PC-3 (cell line): Measurements from ENCODE around the gene EOGT. TPM values are rescaled to one million over a fixed set of nuclear protein-coding genes. Genes with fewer than 3 reads are reported as not detected.

Source experiments
- ATAC-seq: fragments of 200-7000 bp; cut with Tn5 transposase; 2 replicates; pipeline ENCODE4 v1.9.1; 2020; ENCODE audit warnings: mild to moderate bottlenecking, moderate library complexity
- BruUV-seq: library from RNA; stranded (reverse); fragments of 400-500 nt; replicated peaks from 2 replicates; lab custom pipeline; 2021; lab: Mats Ljungman, UMichigan
- CTCF ChIA-PET: fragments of 300-600 bp; sonication (Branson Sonifier 250); formaldehyde crosslinking; loops from one replicate; lab custom pipeline; 2022; ENCODE audit warnings: antibody characterized with exemption; lab: Charles Lee
- POLR2A ChIA-PET: fragments of 300-600 bp; sonication (Branson Sonifier 250); formaldehyde crosslinking; loops from one replicate; lab custom pipeline; 2022; ENCODE audit warnings: antibody characterized with exemption; ENCODE audit not compliant: unreplicated experiment; lab: Charles Lee
- DNase-seq: peaks from one replicate; pipeline ENCODE4 v3.0.0-alpha.2; 2015
- H2AFZ ChIP-seq: fragments of 300-600 bp; sonication (generic); 2 replicates; pipeline ENCODE4 v1.6.0; 2016; ENCODE audit warnings: antibody characterized with exemption, low read length
- H3F3A ChIP-seq: fragments of 300-600 bp; sonication (generic); one replicate; pipeline ENCODE4 v1.6.0; 2017; ENCODE audit warnings: antibody characterized with exemption, low read length, control low read depth, mild to moderate bottlenecking; ENCODE audit not compliant: unreplicated experiment
- H3K27ac ChIP-seq: fragments of 300-600 bp; sonication (generic); 2 replicates; pipeline ENCODE4 v1.5.1; 2016; ENCODE audit warnings: mild to moderate bottlenecking, low read length
- H3K27me3 ChIP-seq: fragments of 300-600 bp; sonication (generic); 2 replicates; pipeline ENCODE4 v1.6.1; 2016; ENCODE audit warnings: low read length, mixed read lengths
- H3K36me3 ChIP-seq: fragments of 300-600 bp; sonication (generic); 2 replicates; pipeline ENCODE4 v1.6.1; 2016; ENCODE audit warnings: low read depth, mixed run types, low read length, mixed read lengths
- H3K4me1 ChIP-seq: fragments of 300-600 bp; sonication (generic); 2 replicates; pipeline ENCODE4 v1.5.1; 2016; ENCODE audit warnings: low read length; ENCODE audit not compliant: insufficient read depth
- H3K4me2 ChIP-seq: fragments of 300-600 bp; sonication (generic); 2 replicates; pipeline ENCODE4 v1.6.0; 2016; ENCODE audit warnings: low read length
- H3K4me3 ChIP-seq: fragments of 300-600 bp; sonication (generic); 2 replicates; pipeline ENCODE4 v1.5.1; 2016; ENCODE audit warnings: mild to moderate bottlenecking, low read length, mixed read lengths
- H3K79me2 ChIP-seq: fragments of 300-600 bp; sonication (generic); 2 replicates; pipeline ENCODE4 v1.6.1; 2017; ENCODE audit warnings: low read length, mixed read lengths
- H3K9ac ChIP-seq: fragments of 300-600 bp; sonication (generic); 2 replicates; pipeline ENCODE4 v1.6.0; 2016; ENCODE audit warnings: mild to moderate bottlenecking, low read length
- H3K9me2 ChIP-seq: fragments of 300-600 bp; sonication (generic); replicated peaks from 2 replicates; pipeline ENCODE4 v1.6.1; 2016; ENCODE audit warnings: mixed run types, low read length, mixed read lengths
- H3K9me3 ChIP-seq: fragments of 300-600 bp; sonication (generic); 2 replicates; pipeline ENCODE4 v1.6.1; 2016; ENCODE audit warnings: low read length, mixed read lengths
- H4K20me1 ChIP-seq: fragments of 300-600 bp; sonication (generic); 2 replicates; pipeline ENCODE4 v1.6.1; 2016; ENCODE audit warnings: low read length, mixed read lengths
- EZH2 ChIP-seq: fragments of 300-600 bp; sonication (generic); IDR thresholded peaks from one replicate; pipeline ENCODE4 v1.6.1; 2017; ENCODE audit warnings: antibody characterized with exemption, mild to moderate bottlenecking, low read length; ENCODE audit not compliant: unreplicated experiment
- EZH2phosphoT487 ChIP-seq: fragments of 300-600 bp; sonication (generic); IDR thresholded peaks from 2 replicates; pipeline ENCODE4 v1.6.1; 2018; ENCODE audit warnings: mild to moderate bottlenecking, antibody characterized with exemption, low read length, borderline replicate concordance
- intact Hi-C: fragments of 100-400 bp; cut with micrococcal nuclease; formaldehyde crosslinking; loops from 2 replicates; pipeline ENCODE4 v1.9.0; 2023
- total RNA-seq: library from RNA; depleted of rRNA; stranded (reverse); fragments of >200 nt; gene quantifications from 2 replicates; pipeline ENCODE4 v1.2.3, GENCODE V29; 2014
- TF ChIP-seq, protein P1 (sequence below): fragments of 300-600 bp; sonication (generic); conservative IDR thresholded peaks from 2 replicates; pipeline ENCODE4 v1.5.1; 2017; ENCODE audit warnings: antibody characterized with exemption, low read depth, mild to moderate bottlenecking, low read length

The EOGT gene
- total RNA-seq, 1 experiment from 2014 or later = 8.3 TPM

GRCh38 chr3:69005071-69005790 is 8.3 kb downstream of the EOGT start:
- CTCF ChIA-PET = no interaction called here
- no peaks in the 10 kb centered on the region for H3K9me3 ChIP-seq
- ATAC-seq = no peak

DNA sequence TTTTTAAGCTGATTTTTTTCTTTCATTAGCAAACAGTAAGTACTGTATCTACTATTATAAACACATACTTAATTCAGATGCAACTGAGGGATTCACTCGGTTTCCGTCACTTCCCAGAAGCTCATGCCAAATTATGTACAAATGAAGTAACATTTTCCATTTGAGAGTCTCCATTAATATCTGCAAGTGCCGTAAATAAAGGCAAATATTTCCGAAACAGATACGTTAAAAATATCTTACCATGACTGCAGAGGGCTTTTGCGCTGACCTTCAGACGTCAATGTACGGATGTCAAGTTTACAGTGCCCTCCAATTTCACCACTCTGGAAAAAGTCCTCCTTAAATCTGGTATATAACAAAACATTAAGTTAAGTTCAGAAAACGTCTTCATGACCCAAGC is 9.3 kb downstream of the EOGT start:
- H3K9me3 ChIP-seq = no peaks in the 10 kb centered on the region
- H3K36me3 ChIP-seq = no peaks in the 10 kb centered on the region
- DNase-seq (no peak), ATAC-seq (no peak)
- no peaks in the 10 kb centered on the region for H3K9me2 ChIP-seq
- no peak overlapping the region for H3K4me2 ChIP-seq
- no peak overlapping the region for H2AFZ ChIP-seq
- intact Hi-C loops = no loop called here
- no peaks in the 10 kb centered on the region for H3K79me2 ChIP-seq
- H3K27me3 ChIP-seq = no peaks in the 10 kb centered on the region
- H3K4me1 ChIP-seq = no peaks in the 10 kb centered on the region
- no TSS peak for BruUV-seq
- CTCF ChIA-PET = no interaction called here
- no peak for TF ChIP-seq EZH2phosphoT487
- TF ChIP-seq, protein P1, sequence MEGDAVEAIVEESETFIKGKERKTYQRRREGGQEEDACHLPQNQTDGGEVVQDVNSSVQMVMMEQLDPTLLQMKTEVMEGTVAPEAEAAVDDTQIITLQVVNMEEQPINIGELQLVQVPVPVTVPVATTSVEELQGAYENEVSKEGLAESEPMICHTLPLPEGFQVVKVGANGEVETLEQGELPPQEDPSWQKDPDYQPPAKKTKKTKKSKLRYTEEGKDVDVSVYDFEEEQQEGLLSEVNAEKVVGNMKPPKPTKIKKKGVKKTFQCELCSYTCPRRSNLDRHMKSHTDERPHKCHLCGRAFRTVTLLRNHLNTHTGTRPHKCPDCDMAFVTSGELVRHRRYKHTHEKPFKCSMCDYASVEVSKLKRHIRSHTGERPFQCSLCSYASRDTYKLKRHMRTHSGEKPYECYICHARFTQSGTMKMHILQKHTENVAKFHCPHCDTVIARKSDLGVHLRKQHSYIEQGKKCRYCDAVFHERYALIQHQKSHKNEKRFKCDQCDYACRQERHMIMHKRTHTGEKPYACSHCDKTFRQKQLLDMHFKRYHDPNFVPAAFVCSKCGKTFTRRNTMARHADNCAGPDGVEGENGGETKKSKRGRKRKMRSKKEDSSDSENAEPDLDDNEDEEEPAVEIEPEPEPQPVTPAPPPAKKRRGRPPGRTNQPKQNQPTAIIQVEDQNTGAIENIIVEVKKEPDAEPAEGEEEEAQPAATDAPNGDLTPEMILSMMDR = no peak
- TF ChIP-seq EZH2 = no peak
- H3F3A ChIP-seq = no peaks in the 10 kb centered on the region
- POLR2A ChIA-PET = no interaction called here
- H3K27ac ChIP-seq = no peak overlapping the region
- H3K4me3 ChIP-seq = no peak overlapping the region
- no peak overlapping the region for H3K9ac ChIP-seq
- H4K20me1 ChIP-seq = no peaks in the 10 kb centered on the region

More at GRCh38 chr3:69005071-69005790, 8.3 kb downstream of the EOGT start:
- no peaks in the 10 kb centered on the region for H3F3A ChIP-seq
- H2AFZ ChIP-seq = no peak overlapping the region
- intact Hi-C loops = no loop called here
- no TSS peak for BruUV-seq
- no peak overlapping the region for H3K27ac ChIP-seq
- no peaks in the 10 kb centered on the region for H3K27me3 ChIP-seq
- no peaks in the 10 kb centered on the region for H3K36me3 ChIP-seq
- H4K20me1 ChIP-seq = no peaks in the 10 kb centered on the region
- no peak overlapping the region for H3K4me2 ChIP-seq
- TF ChIP-seq, protein P1 = no peak
- TF ChIP-seq EZH2 (no peak), EZH2phosphoT487 (no peak)
- H3K9ac ChIP-seq = no peak overlapping the region
- no peak for DNase-seq
- no peaks in the 10 kb centered on the region for H3K9me2 ChIP-seq
- POLR2A ChIA-PET = no interaction called here
- H3K4me1 ChIP-seq = no peaks in the 10 kb centered on the region
- H3K79me2 ChIP-seq = no peaks in the 10 kb centered on the region
- H3K4me3 ChIP-seq = no peak overlapping the region

GRCh38 chr3:68999605-69000004 is 13.9 kb downstream of the EOGT start:
- Histone ChIP-seq H3K36me3 (no peaks in the 10 kb centered on the region), H2AFZ (no peak overlapping the region), H3K79me2 (no peaks in the 10 kb centered on the region), H3K4me3 (no peak overlapping the region), H3K9me3 (no peaks in the 10 kb centered on the region), H3K4me1 (no peaks in the 10 kb centered on the region), H3K27ac (no peak overlapping the region), H3F3A (no peaks in the 10 kb centered on the region), H4K20me1 (no peaks in the 10 kb centered on the region), H3K9ac (no peak overlapping the region), H3K9me2 (no peaks in the 10 kb centered on the region), H3K4me2 (no peak overlapping the region), H3K27me3 (no peaks in the 10 kb centered on the region)
- POLR2A ChIA-PET = no interaction called here
- BruUV-seq = no TSS peak
- CTCF ChIA-PET = no interaction called here
- ATAC-seq (no peak), DNase-seq (no peak)
- TF ChIP-seq, protein P1 = no peak
- TF ChIP-seq EZH2 (no peak), EZH2phosphoT487 (no peak)
- intact Hi-C loops = no loop called here
